Gastrocnemius medialis (tissue), 4 donors: ENCODE measurements around the gene ANKRD9.

Experiments used
- POLR2A ChIP-seq, 2 donors: fragments of 450-650 bp; IDR thresholded peaks; one replicate each; pipeline ENCODE4 v1.6.1; 2017; ENCODE audit warnings: antibody characterized with exemption in 2 of 2, mild to moderate bottlenecking in 2 of 2, moderate library complexity in 2 of 2
- TF ChIP-seq, protein P1 (sequence below), 5 experiments: fragments of 450-650 bp in 3 of 5; fragments of 200-600 bp in 2 of 5; sonication (generic) in 2 of 5; IDR thresholded peaks in 4 of 5; conservative IDR thresholded peaks in 1 of 5; 1 replicate in 4 of 5; 2 replicates in 1 of 5; pipeline ENCODE4 v1.5.1; 2016 to 2019; ENCODE audit warnings: antibody characterized with exemption in 5 of 5, mild to moderate bottlenecking in 3 of 5, moderate library complexity in 3 of 5

GRCh38 chr14:102507857-102508312 lies 1.7 kb downstream of the ANKRD9 start:
- TF ChIP-seq, protein P1, sequence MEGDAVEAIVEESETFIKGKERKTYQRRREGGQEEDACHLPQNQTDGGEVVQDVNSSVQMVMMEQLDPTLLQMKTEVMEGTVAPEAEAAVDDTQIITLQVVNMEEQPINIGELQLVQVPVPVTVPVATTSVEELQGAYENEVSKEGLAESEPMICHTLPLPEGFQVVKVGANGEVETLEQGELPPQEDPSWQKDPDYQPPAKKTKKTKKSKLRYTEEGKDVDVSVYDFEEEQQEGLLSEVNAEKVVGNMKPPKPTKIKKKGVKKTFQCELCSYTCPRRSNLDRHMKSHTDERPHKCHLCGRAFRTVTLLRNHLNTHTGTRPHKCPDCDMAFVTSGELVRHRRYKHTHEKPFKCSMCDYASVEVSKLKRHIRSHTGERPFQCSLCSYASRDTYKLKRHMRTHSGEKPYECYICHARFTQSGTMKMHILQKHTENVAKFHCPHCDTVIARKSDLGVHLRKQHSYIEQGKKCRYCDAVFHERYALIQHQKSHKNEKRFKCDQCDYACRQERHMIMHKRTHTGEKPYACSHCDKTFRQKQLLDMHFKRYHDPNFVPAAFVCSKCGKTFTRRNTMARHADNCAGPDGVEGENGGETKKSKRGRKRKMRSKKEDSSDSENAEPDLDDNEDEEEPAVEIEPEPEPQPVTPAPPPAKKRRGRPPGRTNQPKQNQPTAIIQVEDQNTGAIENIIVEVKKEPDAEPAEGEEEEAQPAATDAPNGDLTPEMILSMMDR (IDR thresholded peaks at IDR 0.05 in 4 of 5, conservative IDR thresholded peaks at IDR 0.05 in 1 of 5), result peak in 1 of 5 experiments; percentile 18
- no peak for TF ChIP-seq POLR2A (IDR thresholded peaks at IDR 0.05)
